Thyroid gland (tissue), 4 donors: ENCODE measurements around the gene S100A7A.

ENCODE experiments used
- CTCF ChIP-seq, 6 experiments: fragments of 200-600 bp in 3 of 6; fragments of 450-650 bp in 3 of 6; sonication (generic) in 3 of 6; IDR thresholded peaks; one replicate each; pipeline ENCODE4 v1.5.1; 2016 to 2019; ENCODE audit warnings: antibody characterized with exemption in 6 of 6, mild to moderate bottlenecking in 2 of 6, inconsistent platforms in 1 of 6, moderate library complexity in 1 of 6
- POLR2A ChIP-seq, 2 donors: fragments of 450-650 bp; IDR thresholded peaks; one replicate each; pipeline ENCODE4 v1.6.1; 2017; ENCODE audit warnings: antibody characterized with exemption in 2 of 2, mild to moderate bottlenecking in 2 of 2, moderate library complexity in 1 of 2

GRCh38 chr1:153368495-153368894 lies 47.8 kb upstream of the S100A7A start:
- TF ChIP-seq CTCF (IDR thresholded peaks at IDR 0.05), result no peak
- no peak for TF ChIP-seq POLR2A (IDR thresholded peaks at IDR 0.05)
